WTC11 (cell line): ENCODE measurements around the gene BUB1. TPM values are rescaled to one million over a fixed set of nuclear protein-coding genes. Genes with fewer than 3 reads are reported as not detected.
A peak's percentile ranks its signal among the peaks of the same experiment; 100 is the strongest.

Source experiments
- ATAC-seq: fragments of 200-7000 bp; cut with Tn5 transposase; 2 replicates; pipeline ENCODE4 v1.10.0; 2021; ENCODE audit warnings: mild to moderate bottlenecking, moderate library complexity
- CTCF ChIA-PET: fragments of 300-600 bp; sonication (Branson Sonifier 250); formaldehyde crosslinking; loops from one replicate; lab custom pipeline; 2021; ENCODE audit warnings: antibody characterized with exemption; lab: Charles Lee
- POLR2A ChIA-PET: fragments of 350-600 bp; sonication (Branson Sonifier 250); formaldehyde crosslinking; loops from one replicate; lab custom pipeline; 2021; ENCODE audit warnings: antibody characterized with exemption; lab: Charles Lee
- DNase-seq: peaks from one replicate; pipeline ENCODE4 v3.0.0; 2021; ENCODE audit warnings: low spot score
- H3K27ac Mint-ChIP-seq: 2 replicates; pipeline ENCODE4 v1.8.0; 2021; ENCODE audit warnings: mixed read lengths
- H3K27me3 Mint-ChIP-seq: 2 replicates; pipeline ENCODE4 v1.8.0; 2021; ENCODE audit warnings: low read depth, mild to moderate bottlenecking, moderate library complexity, mixed read lengths
- H3K36me3 Mint-ChIP-seq: 2 replicates; pipeline ENCODE4 v1.8.0; 2021; ENCODE audit warnings: mixed read lengths
- H3K4me1 Mint-ChIP-seq: 2 replicates; pipeline ENCODE4 v1.8.0; 2022; ENCODE audit warnings: mixed read lengths
- H3K4me3 Mint-ChIP-seq: 2 replicates; pipeline ENCODE4 v1.8.0; 2021; ENCODE audit warnings: mild to moderate bottlenecking, moderate library complexity, mixed read lengths
- H3K9me3 Mint-ChIP-seq: 2 replicates; pipeline ENCODE4 v1.8.0; 2021; ENCODE audit warnings: mixed read lengths
- E2F5 ChIP-seq: sonication (generic); formaldehyde crosslinking; IDR thresholded peaks from 2 replicates; pipeline ENCODE4 v1.8.1; 2022; ENCODE audit warnings: mild to moderate bottlenecking, moderate library complexity, missing genetic modification reagents
- ESRRA ChIP-seq: sonication (generic); formaldehyde crosslinking; IDR thresholded peaks from 2 replicates; pipeline ENCODE4 v1.8.1; 2022; ENCODE audit warnings: mild to moderate bottlenecking, missing genetic modification reagents, borderline replicate concordance
- FOXK1 ChIP-seq: sonication (generic); formaldehyde crosslinking; IDR thresholded peaks from 2 replicates; pipeline ENCODE4 v1.8.0; 2022; ENCODE audit warnings: mild to moderate bottlenecking, moderate library complexity, missing genetic modification reagents
- GTF2I ChIP-seq: fragments of 250-450 bp; sonication (Bioruptor Pico); conservative IDR thresholded peaks from 2 replicates; pipeline ENCODE4 v1.4.0; 2021; ENCODE audit warnings: mild to moderate bottlenecking
- HMGXB4 ChIP-seq: sonication (generic); formaldehyde crosslinking; IDR thresholded peaks from 2 replicates; pipeline ENCODE4 v1.8.1; 2023; ENCODE audit warnings: mild to moderate bottlenecking, moderate library complexity, missing genetic modification reagents
- NFATC4 ChIP-seq: fragments of 250-450 bp; sonication (Bioruptor Pico); IDR thresholded peaks from 2 replicates; pipeline ENCODE4 v1.9.0; 2021; ENCODE audit warnings: mild to moderate bottlenecking
- SMAD3 ChIP-seq: sonication (generic); formaldehyde crosslinking; IDR thresholded peaks from 2 replicates; pipeline ENCODE4 v1.8.0; 2022; ENCODE audit warnings: missing genetic modification reagents, mild to moderate bottlenecking, borderline replicate concordance
- TEAD1 ChIP-seq: sonication (generic); formaldehyde crosslinking; IDR thresholded peaks from 2 replicates; pipeline ENCODE4 v1.8.0; 2022; ENCODE audit warnings: mild to moderate bottlenecking, missing genetic modification reagents
- TP53 ChIP-seq: sonication (generic); formaldehyde crosslinking; IDR thresholded peaks from 2 replicates; pipeline ENCODE4 v1.8.1; 2023; ENCODE audit warnings: mild to moderate bottlenecking, missing genetic modification reagents
- ZBTB21 ChIP-seq: sonication (generic); formaldehyde crosslinking; IDR thresholded peaks from 2 replicates; pipeline ENCODE4 v1.8.1; 2023; ENCODE audit warnings: mild to moderate bottlenecking, missing genetic modification reagents, borderline replicate concordance
- ZMAT4 ChIP-seq: fragments of 250-450 bp; sonication (Bioruptor Pico); IDR thresholded peaks from 2 replicates; pipeline ENCODE4 v1.9.0; 2021; ENCODE audit warnings: mild to moderate bottlenecking
- ZNF121 ChIP-seq: sonication (generic); formaldehyde crosslinking; IDR thresholded peaks from 2 replicates; pipeline ENCODE4 v1.8.0; 2023; ENCODE audit warnings: missing genetic modification reagents
- ZNF263 ChIP-seq: sonication (generic); formaldehyde crosslinking; IDR thresholded peaks from 2 replicates; pipeline ENCODE4 v1.8.1; 2022; ENCODE audit warnings: low read depth, mild to moderate bottlenecking, moderate library complexity, missing genetic modification reagents
- total RNA-seq: library from RNA; stranded (reverse); gene quantifications from 3 replicates; pipeline ENCODE4 v1.2.3, GENCODE V29; 2021
- TF ChIP-seq, protein P1 (sequence below): sonication (generic); formaldehyde crosslinking; IDR thresholded peaks from 2 replicates; pipeline ENCODE4 v1.8.0; 2023; ENCODE audit warnings: mild to moderate bottlenecking, missing genetic modification reagents

The BUB1 gene
- total RNA-seq, 1 experiment from 2014 or later, result 116 TPM

- TF ChIP-seq GTF2I (CRISPR knock-in tag) (no peak), ZNF263 (no peak), ESRRA (CRISPR knock-in tag) (no peak), HMGXB4 (CRISPR knock-in tag) (no peak), TEAD1 (CRISPR knock-in tag) (no peak), NFATC4 (CRISPR knock-in tag) (no peak)
- TF ChIP-seq, protein P1, sequence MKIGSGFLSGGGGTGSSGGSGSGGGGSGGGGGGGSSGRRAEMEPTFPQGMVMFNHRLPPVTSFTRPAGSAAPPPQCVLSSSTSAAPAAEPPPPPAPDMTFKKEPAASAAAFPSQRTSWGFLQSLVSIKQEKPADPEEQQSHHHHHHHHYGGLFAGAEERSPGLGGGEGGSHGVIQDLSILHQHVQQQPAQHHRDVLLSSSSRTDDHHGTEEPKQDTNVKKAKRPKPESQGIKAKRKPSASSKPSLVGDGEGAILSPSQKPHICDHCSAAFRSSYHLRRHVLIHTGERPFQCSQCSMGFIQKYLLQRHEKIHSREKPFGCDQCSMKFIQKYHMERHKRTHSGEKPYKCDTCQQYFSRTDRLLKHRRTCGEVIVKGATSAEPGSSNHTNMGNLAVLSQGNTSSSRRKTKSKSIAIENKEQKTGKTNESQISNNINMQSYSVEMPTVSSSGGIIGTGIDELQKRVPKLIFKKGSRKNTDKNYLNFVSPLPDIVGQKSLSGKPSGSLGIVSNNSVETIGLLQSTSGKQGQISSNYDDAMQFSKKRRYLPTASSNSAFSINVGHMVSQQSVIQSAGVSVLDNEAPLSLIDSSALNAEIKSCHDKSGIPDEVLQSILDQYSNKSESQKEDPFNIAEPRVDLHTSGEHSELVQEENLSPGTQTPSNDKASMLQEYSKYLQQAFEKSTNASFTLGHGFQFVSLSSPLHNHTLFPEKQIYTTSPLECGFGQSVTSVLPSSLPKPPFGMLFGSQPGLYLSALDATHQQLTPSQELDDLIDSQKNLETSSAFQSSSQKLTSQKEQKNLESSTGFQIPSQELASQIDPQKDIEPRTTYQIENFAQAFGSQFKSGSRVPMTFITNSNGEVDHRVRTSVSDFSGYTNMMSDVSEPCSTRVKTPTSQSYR, result no peak
- TF ChIP-seq, all 79 proteins: peak for 0
These were observed 35.9 kb upstream of the BUB1 start (continued) for GRCh38 chr2:110713513-110714362.

DNA sequence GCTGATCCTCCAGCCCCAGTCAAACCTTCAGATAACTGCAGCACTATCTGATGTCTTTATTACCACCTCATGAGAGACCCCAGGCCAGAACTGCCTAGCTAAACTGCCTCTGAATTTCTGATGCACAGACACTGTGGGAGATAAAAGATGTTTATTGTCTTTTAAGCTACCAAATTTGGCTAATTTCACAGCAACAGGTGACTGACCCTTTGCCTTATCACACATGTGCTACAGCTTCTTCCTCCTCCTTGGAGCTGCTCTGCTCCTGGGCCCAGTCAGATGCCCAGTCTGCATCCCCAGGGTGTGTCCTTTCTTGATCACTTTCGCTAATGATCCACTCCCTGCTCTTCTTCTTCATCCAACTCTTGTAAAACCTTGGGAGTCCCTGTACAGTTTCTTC lies 34.9 kb upstream of the BUB1 start:
- TF ChIP-seq HMGXB4 (CRISPR knock-in tag) (no peak), TP53 (CRISPR knock-in tag) (no peak), FOXK1 (CRISPR knock-in tag) (no peak), ZNF121 (CRISPR knock-in tag) (no peak), ZBTB21 (CRISPR knock-in tag) (no peak), SMAD3 (CRISPR knock-in tag) (no peak)
- TF ChIP-seq, protein P1, result no peak
- peaks cover 25% of the 10 kb centered on the region for H3K27me3 Mint-ChIP-seq
- no peak overlapping the region for H3K4me3 Mint-ChIP-seq
- no peaks in the 10 kb centered on the region for H3K36me3 Mint-ChIP-seq
- H3K27ac Mint-ChIP-seq, result no peak overlapping the region
- no peak for DNase-seq
- H3K4me1 Mint-ChIP-seq, result no peaks in the 10 kb centered on the region
- POLR2A ChIA-PET, result no interaction called here
- H3K9me3 Mint-ChIP-seq, result peaks cover 8% of the 10 kb centered on the region; the same call in 1 of the 2 replicates
- ATAC-seq, result no peak
- CTCF ChIA-PET, result no interaction called here

GRCh38 chr2:110708455-110708854 lies 30.6 kb upstream of the BUB1 start:
- no peaks in the 10 kb centered on the region for H3K36me3 Mint-ChIP-seq
- ChIA-PET CTCF (no interaction called here), POLR2A (no interaction called here)
- peaks cover 8% of the 10 kb centered on the region; the same call in 1 of the 2 replicates for H3K9me3 Mint-ChIP-seq
- H3K27ac Mint-ChIP-seq, result no peak overlapping the region
- no peak for DNase-seq
- no peak overlapping the region for H3K4me3 Mint-ChIP-seq
- H3K4me1 Mint-ChIP-seq, result peaks cover 6% of the 10 kb centered on the region
- peaks cover 21% of the 10 kb centered on the region for H3K27me3 Mint-ChIP-seq
- ATAC-seq, result no peak
- no peak for TF ChIP-seq E2F5 (CRISPR knock-in tag)
- TF ChIP-seq ZMAT4 (CRISPR knock-in tag), result no peak
- 0 out of 2 replicates have a peak, but pooled peaks have one; percentile 30 for TF ChIP-seq ZNF121 (CRISPR knock-in tag)
